Inferior parietal cortex (tissue), 1 donor: ENCODE measurements around the gene HDAC11.
"Not testable (repeated sequence)": the region's sequence is repeated elsewhere in the genome, so short reads cannot be mapped to it uniquely, and the experiment has no call there.

Experiments used
- DNase-seq: peaks from one replicate; pipeline ENCODE4 v3.0.0-alpha.2; 2016; ENCODE audit errors: extremely low spot score

HDAC11 gene

GRCh38 chr3:13470894-13471574 is 9.1 kb upstream of the HDAC11 start:
- DNase-seq: no peak

- no peak for DNase-seq
Measured at GRCh38 chr3:13472286-13472685, 7.8 kb upstream of the HDAC11 start.

- DNase-seq: no peak
Measured at GRCh38 chr3:13473020-13473419, 7.1 kb upstream of the HDAC11 start.

- DNase-seq: peak; percentile 47
Measured at GRCh38 chr3:13474021-13474420, 6.1 kb upstream of the HDAC11 start.

GRCh38 chr3:13474776-13475303 is 5.3 kb upstream of the HDAC11 start:
- DNase-seq: no peak

- no peak for DNase-seq
Measured at GRCh38 chr3:13475871-13476590, 4.1 kb upstream of the HDAC11 start.

GRCh38 chr3:13477943-13478342 is 2.2 kb upstream of the HDAC11 start:
- peak; percentile 55 for DNase-seq

- DNase-seq: peak; percentile 88
Measured at GRCh38 chr3:13479332-13479581, 849 bp upstream of the HDAC11 start.

- DNase-seq: no peak
Measured at GRCh38 chr3:13480340-13481318, 523 bp downstream of the HDAC11 start.

GRCh38 chr3:13482106-13482690 is 2.1 kb downstream of the HDAC11 start:
- DNase-seq: no peak

GRCh38 chr3:13483286-13483685 is 3.2 kb downstream of the HDAC11 start:
- no peak for DNase-seq

GRCh38 chr3:13483988-13484695 is 4.0 kb downstream of the HDAC11 start:
- DNase-seq: no peak

- peak; percentile 64 for DNase-seq
Measured at GRCh38 chr3:13484851-13485590, 4.9 kb downstream of the HDAC11 start.

- DNase-seq: not testable (repeated sequence)
Measured at GRCh38 chr3:13485630-13486562, 5.8 kb downstream of the HDAC11 start.

- no peak for DNase-seq
Measured at GRCh38 chr3:13487403-13487802, 7.3 kb downstream of the HDAC11 start.

GRCh38 chr3:13491206-13491974 is 11.3 kb downstream of the HDAC11 start:
- peak; percentile 54 for DNase-seq

GRCh38 chr3:13492048-13492447 is 11.9 kb downstream of the HDAC11 start:
- no peak for DNase-seq
